ENCODE data around the gene CUTC.
"Not testable (repeated sequence)": the region's sequence is repeated elsewhere in the genome, so short reads cannot be mapped to it uniquely, and the experiment has no call there.

Gene CUTC

GRCh38 chr10:99742254-99742653, 10.2 kb downstream of the CUTC start:
- H3K27ac ChIP-seq, result no peak overlapping the region
- TF ChIP-seq CTCF (IDR thresholded peaks at IDR 0.05), result no peak
- no peak overlapping the region for H3K4me3 ChIP-seq
- no peak for DNase-seq (ENCODE audit: low spot score)

GRCh38 chr10:99742701-99743100, 10.7 kb downstream of the CUTC start:
- DNase-seq (ENCODE audit: low spot score), result no peak
- Histone ChIP-seq H3K4me3 (no peak overlapping the region), H3K27ac (no peak overlapping the region)

DNA sequence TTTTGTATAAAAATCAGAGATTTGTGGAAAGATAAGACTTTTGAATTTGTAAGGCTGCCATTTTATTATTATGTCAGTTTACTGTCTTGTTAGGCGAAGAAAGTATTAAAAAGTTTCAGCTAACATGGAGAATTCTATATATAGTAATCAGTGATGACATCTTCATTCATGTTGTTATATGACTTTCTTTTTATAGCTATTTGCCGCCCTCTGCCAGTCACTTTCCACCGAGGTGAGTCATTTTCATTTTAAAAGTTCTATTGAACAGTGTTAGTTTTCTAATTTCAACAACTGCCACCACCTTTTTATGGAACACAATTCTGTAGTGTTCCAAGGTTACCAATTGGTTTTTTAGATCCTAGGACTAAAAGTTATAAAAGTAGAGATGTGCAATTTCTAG, 11.8 kb downstream of the CUTC start:
- no peak overlapping the region for H3K27ac ChIP-seq
- H3K4me3 ChIP-seq, result no peak overlapping the region
- no peak for DNase-seq (ENCODE audit: low spot score)
- no peak for TF ChIP-seq CTCF (IDR thresholded peaks at IDR 0.05)

More at GRCh38 chr10:99742701-99743100, 10.7 kb downstream of the CUTC start:
- TF ChIP-seq CTCF (IDR thresholded peaks at IDR 0.05), result no peak

DNA sequence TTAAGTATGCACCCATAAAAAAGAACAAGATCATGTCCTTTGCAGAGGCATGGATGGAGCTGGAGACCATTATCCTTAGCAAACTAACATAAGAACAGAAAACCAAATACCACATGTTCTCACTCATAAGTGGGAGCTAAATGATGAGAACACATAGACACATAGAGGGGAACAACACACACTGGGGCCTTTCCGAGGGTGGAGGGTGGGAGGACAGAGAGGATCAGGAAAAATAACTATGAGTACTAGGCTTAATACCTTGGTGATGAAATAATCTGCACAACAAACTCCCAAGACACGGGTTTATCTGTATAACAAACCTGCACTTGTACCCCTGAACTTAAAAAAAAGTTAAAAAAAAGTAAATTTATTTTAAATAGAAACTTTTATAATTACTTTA, 14.1 kb downstream of the CUTC start:
- not testable (repeated sequence) for H3K4me3 ChIP-seq; DNase-seq (ENCODE audit: low spot score); H3K27ac ChIP-seq

GRCh38 chr10:99748823-99749451, 16.9 kb downstream of the CUTC start:
- Histone ChIP-seq H3K27ac (no peak overlapping the region), H3K4me3 (no peak overlapping the region)
- TF ChIP-seq CTCF (IDR thresholded peaks at IDR 0.05), result no peak
- DNase-seq (ENCODE audit: low spot score), result no peak

GRCh38 chr10:99750641-99751040, 18.6 kb downstream of the CUTC start:
- no peak overlapping the region for H3K27ac ChIP-seq
- no peak for DNase-seq (ENCODE audit: low spot score)
- TF ChIP-seq CTCF (IDR thresholded peaks at IDR 0.05), result no peak

DNA sequence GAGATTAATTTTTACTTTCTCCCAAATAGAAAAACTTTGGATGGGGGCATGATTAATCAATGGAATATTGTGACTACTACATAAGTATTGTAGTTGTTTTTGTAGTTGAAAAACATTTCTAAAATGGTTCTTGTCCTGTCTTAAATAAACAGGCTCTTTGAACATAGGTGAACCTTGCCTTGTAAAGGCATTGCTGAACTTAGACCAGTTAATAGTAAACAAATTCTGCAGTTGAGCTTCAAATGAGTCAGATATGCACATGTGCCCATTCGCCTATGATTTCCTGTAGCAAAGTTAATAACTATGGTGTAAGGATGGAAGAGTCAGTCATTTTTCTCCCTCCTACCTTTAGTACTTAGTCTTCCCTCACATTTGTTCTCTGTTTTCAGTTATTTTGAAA, 22.6 kb downstream of the CUTC start:
- no peak for TF ChIP-seq CTCF (IDR thresholded peaks at IDR 0.05)
- Histone ChIP-seq H3K4me3 (no peak overlapping the region), H3K27ac (no peak overlapping the region)
- no peak for DNase-seq (ENCODE audit: low spot score)

More at GRCh38 chr10:99750641-99751040, 18.6 kb downstream of the CUTC start:
- no peak overlapping the region for H3K4me3 ChIP-seq
